GM12878 (cell line): ENCODE measurements around the gene MAPK8IP3. TPM values are rescaled to one million over a fixed set of nuclear protein-coding genes. Genes with fewer than 3 reads are reported as not detected.

Source experiments
- CEBPB ChIP-seq, 2 experiments: fragments of 150-350 bp in 1 of 2; IDR thresholded peaks; 2 replicates each; pipeline ENCODE4 v1.6.1; 2012 to 2014; ENCODE audit warnings: low read depth in 2 of 2, low read length in 2 of 2, borderline replicate concordance in 1 of 2, inconsistent platforms in 1 of 2
- EP300 ChIP-seq, 2 experiments: fragments of 150-350 bp in 1 of 2; IDR thresholded peaks; 2 replicates each; pipeline ENCODE4 v1.6.1; 2011 to 2012; ENCODE audit warnings: low read depth in 2 of 2, low read length in 2 of 2, borderline replicate concordance in 1 of 2, improper control_type of control experiment in 1 of 2, inconsistent platforms in 1 of 2; ENCODE audit not compliant: control insufficient read depth in 1 of 2
- HDAC6 ChIP-seq: fragments of 200-600 bp; sonication (generic); IDR thresholded peaks from one replicate; pipeline ENCODE4 v1.8.0; 2017; ENCODE audit warnings: antibody characterized with exemption; ENCODE audit not compliant: unreplicated experiment
- NR2C2 ChIP-seq: IDR thresholded peaks from 2 replicates; pipeline ENCODE4 v1.6.1; 2011; ENCODE audit warnings: borderline replicate concordance, low read depth; ENCODE audit not compliant: control insufficient read depth, insufficient read length
- PRDM15 ChIP-seq: fragments of 450-650 bp; formaldehyde crosslinking; IDR thresholded peaks from 2 replicates; pipeline ENCODE4 v1.4.0; 2020; ENCODE audit warnings: mild to moderate bottlenecking, moderate library complexity
- SIX5 ChIP-seq: IDR thresholded peaks from 2 replicates; pipeline ENCODE4 v1.6.1; 2011; ENCODE audit warnings: mild to moderate bottlenecking, low read depth, low read length, moderate library complexity; ENCODE audit not compliant: severe bottlenecking
- SMAD1 ChIP-seq: fragments of 450-650 bp; IDR thresholded peaks from 2 replicates; pipeline ENCODE4 v1.6.1; 2018; ENCODE audit warnings: mild to moderate bottlenecking, low read depth; ENCODE audit not compliant: partially characterized antibody
- SUPT20H ChIP-seq: IDR thresholded peaks from 2 replicates; pipeline ENCODE4 v1.6.1; 2011; ENCODE audit warnings: low read depth, mild to moderate bottlenecking, low read length, moderate library complexity, borderline replicate concordance; ENCODE audit not compliant: control insufficient read depth
- TARDBP ChIP-seq: IDR thresholded peaks from 2 replicates; pipeline ENCODE4 v1.6.1; 2016; ENCODE audit warnings: borderline replicate concordance
- TBL1XR1 ChIP-seq: IDR thresholded peaks from 2 replicates; pipeline ENCODE4 v1.6.1; 2012; ENCODE audit warnings: low read depth, low read length, improper control_type of control experiment
- TCF7 ChIP-seq: IDR thresholded peaks from 2 replicates; pipeline ENCODE4 v1.6.1; 2014; ENCODE audit warnings: antibody characterized with exemption, borderline replicate concordance
- USF1 ChIP-seq: IDR thresholded peaks from 2 replicates; pipeline ENCODE4 v1.6.1; 2011; ENCODE audit warnings: borderline replicate concordance, low read depth, mild to moderate bottlenecking, moderate library complexity, mixed read lengths, low read length; ENCODE audit not compliant: insufficient read depth; ENCODE audit errors: extremely low read length
- ZNF592 ChIP-seq: fragments of 450-650 bp; IDR thresholded peaks from 2 replicates; pipeline ENCODE4 v1.6.1; 2017; ENCODE audit warnings: mild to moderate bottlenecking, moderate library complexity
- ZSCAN29 ChIP-seq: fragments of 450-650 bp; IDR thresholded peaks from 2 replicates; pipeline ENCODE4 v1.6.1; 2017; ENCODE audit warnings: mild to moderate bottlenecking, moderate library complexity
- polyA plus RNA-seq, 11 experiments: library from polyadenylated mRNA; depleted of rRNA in 4 of 11; unstranded in 6 of 11; stranded (reverse) in 5 of 11; fragments of >200 nt; fragmentation: Nextera tagmentation in 4 of 11; fragmentation: Illumina TruSeq in 1 of 11; extraction: Ambion mirVana in 4 of 11; extraction: Trizol in 1 of 11; gene quantifications; 1 replicate in 1 of 11; 2 replicates in 10 of 11; pipeline versions ENCODE4 v1.2.1 to v1.2.3, GENCODE V29; 2011 to 2016; ENCODE audit warnings: inconsistent platforms in 2 of 11, missing spikeins in 2 of 11, low read depth in 1 of 11
- total RNA-seq, 4 experiments: library from RNA; depleted of rRNA in 3 of 4; stranded (reverse); fragments of >200 nt in 3 of 4; fragmentation: Illumina TruSeq in 1 of 4; extraction: Trizol in 1 of 4; gene quantifications; 2 replicates each; pipeline versions ENCODE4 v1.2.1 to v1.2.3, GENCODE V29; 2013 to 2021
- TF ChIP-seq, protein P1 (sequence below): IDR thresholded peaks from 2 replicates; pipeline ENCODE4 v1.6.1; 2012; ENCODE audit warnings: mild to moderate bottlenecking, low read depth, low read length

Gene MAPK8IP3
- total and polyA plus RNA-seq, 10 of the 15 experiments (the other 5 are each of a cell fraction or from before 2014, with no cell fraction given): 0.06 to 67.9 (median 18.2) TPM

DNA sequence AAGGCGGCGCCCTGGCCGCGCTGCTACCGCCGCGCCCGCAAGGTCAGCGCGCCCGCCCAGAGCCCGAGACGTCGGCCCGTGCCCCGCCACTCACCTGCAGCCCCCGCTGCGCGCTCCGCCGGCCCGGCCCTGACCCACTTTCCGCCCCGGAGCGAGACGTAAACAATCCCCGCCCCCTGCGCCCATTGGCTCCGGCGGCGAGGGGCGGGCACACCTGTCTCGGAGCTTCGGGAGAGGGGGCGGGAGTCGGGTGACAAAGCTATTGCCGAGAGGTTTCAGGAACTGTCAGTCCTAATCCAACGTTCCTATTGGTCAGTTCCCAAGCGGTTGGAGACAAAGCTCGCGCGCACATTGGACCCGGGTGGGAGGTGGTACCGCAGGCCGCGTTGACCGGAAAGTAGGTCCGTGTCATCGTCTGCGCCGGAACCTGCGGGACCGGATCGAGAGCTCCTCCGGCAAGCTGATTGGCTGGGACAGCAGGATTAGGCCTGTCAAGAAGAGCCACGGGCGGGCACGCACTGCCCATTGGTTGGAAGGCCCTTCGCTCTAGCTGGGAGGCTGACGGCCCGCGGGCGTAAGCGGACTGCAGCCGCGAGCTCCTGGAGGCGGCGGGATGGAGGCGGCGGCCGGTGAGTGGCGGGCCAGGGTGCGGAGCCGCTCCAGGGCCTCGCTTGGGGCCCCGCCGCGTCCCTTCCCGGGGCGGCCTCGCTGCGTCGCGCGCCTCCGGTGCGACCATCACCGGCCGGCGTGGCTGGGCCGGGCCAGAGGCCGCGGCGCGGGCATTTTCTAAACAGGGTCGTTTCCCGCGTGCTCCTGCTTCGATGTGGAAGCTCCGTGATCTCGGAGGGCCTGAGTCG, 76.6 kb downstream of the MAPK8IP3 start, which contains the start of the genes NUBP2 and SPSB3 (continued):
- TF ChIP-seq PRDM15 (CRISPR knock-in tag): no peak
- no peak for TF ChIP-seq TBL1XR1
- TF ChIP-seq HDAC6: no peak
- TF ChIP-seq EP300 (IDR thresholded peaks at IDR 0.05; ENCODE audit: borderline replicate concordance in 1 of 2, control insufficient read depth in 1 of 2, low read depth in 2 of 2, low read length in 2 of 2): no peak
- no peak for TF ChIP-seq TARDBP
- TF ChIP-seq USF1: no peak
- TF ChIP-seq NR2C2: no peak
- TF ChIP-seq SIX5: peak; percentile 46
- no peak for TF ChIP-seq SUPT20H
- TF ChIP-seq, protein P1, sequence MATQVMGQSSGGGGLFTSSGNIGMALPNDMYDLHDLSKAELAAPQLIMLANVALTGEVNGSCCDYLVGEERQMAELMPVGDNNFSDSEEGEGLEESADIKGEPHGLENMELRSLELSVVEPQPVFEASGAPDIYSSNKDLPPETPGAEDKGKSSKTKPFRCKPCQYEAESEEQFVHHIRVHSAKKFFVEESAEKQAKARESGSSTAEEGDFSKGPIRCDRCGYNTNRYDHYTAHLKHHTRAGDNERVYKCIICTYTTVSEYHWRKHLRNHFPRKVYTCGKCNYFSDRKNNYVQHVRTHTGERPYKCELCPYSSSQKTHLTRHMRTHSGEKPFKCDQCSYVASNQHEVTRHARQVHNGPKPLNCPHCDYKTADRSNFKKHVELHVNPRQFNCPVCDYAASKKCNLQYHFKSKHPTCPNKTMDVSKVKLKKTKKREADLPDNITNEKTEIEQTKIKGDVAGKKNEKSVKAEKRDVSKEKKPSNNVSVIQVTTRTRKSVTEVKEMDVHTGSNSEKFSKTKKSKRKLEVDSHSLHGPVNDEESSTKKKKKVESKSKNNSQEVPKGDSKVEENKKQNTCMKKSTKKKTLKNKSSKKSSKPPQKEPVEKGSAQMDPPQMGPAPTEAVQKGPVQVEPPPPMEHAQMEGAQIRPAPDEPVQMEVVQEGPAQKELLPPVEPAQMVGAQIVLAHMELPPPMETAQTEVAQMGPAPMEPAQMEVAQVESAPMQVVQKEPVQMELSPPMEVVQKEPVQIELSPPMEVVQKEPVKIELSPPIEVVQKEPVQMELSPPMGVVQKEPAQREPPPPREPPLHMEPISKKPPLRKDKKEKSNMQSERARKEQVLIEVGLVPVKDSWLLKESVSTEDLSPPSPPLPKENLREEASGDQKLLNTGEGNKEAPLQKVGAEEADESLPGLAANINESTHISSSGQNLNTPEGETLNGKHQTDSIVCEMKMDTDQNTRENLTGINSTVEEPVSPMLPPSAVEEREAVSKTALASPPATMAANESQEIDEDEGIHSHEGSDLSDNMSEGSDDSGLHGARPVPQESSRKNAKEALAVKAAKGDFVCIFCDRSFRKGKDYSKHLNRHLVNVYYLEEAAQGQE: no peak
- TF ChIP-seq SMAD1: no peak
- no peak for TF ChIP-seq ZSCAN29
- TF ChIP-seq CEBPB (IDR thresholded peaks at IDR 0.05; ENCODE audit: borderline replicate concordance in 1 of 2, low read depth in 2 of 2, low read length in 2 of 2): no peak
- TF ChIP-seq ZNF592: peak; percentile 51; the same call in 1 of the 2 replicates
- no peak for TF ChIP-seq TCF7
